ENCODE measurements around the gene KCNJ10. TPM values are rescaled to one million over a fixed set of nuclear protein-coding genes. Genes with fewer than 3 reads are reported as not detected.
"Not testable (repeated sequence)": the region's sequence is repeated elsewhere in the genome, so short reads cannot be mapped to it uniquely, and the experiment has no call there.

The KCNJ10 gene
- 0.15 TPM for polyA plus RNA-seq (2012; ENCODE audit: missing spikeins)

DNA sequence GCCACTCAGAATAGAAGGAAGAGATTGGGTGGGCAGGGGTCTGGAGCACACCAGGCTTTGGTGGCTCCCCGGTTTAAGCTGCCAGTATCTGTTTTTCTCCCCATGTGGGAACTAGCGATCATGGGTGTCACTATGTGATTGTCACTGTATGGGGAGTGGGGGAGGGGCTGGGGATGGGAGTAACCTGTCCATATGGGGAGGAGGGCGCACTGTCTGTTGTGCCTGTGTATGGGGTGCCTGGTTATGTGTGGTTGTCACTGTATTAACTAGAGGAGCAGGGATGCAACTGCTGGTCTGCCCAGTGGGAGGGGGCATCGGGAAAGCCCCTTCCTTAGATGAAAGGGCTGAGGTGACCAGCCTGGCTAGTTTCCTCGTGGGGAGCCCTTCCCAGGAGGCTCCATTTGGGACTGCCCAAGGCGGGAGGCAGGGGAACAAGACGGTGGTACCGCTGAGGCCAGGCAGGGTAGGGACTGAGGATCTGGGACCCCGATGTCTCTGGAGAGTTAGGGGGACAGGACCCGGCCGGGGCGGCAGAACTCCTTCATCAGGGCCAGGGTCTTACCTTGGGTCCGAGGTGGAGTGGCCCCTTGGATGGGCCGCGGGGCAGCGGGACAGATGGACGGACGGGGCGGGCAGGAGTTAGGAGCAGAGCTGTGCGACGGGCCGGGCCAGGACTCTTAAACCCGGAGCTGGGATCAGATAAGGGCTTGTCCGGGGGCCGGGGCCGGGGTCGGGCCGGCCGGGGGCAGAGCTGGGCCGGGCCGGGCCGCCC lies at the start of gene KCNJ10:
TSS of gene KCNJ10 (minus strand) at position 701 of the 772 bp plus-strand sequence. CDS start 27,628 bp downstream, outside the sequence.
- DNase-seq (ENCODE audit: insufficient read length) (no peak), FAIRE-seq (no peak)
- TF ChIP-seq POLR2A (IDR thresholded peaks at IDR 0.05; ENCODE audit: low read depth, low read length) (no peak), TAF1 (IDR thresholded peaks at IDR 0.05; ENCODE audit: borderline replicate concordance, low read depth, low read length) (no peak), POLR2AphosphoS5 (IDR thresholded peaks at IDR 0.05; ENCODE audit: low read depth, low read length) (no peak)

DNA sequence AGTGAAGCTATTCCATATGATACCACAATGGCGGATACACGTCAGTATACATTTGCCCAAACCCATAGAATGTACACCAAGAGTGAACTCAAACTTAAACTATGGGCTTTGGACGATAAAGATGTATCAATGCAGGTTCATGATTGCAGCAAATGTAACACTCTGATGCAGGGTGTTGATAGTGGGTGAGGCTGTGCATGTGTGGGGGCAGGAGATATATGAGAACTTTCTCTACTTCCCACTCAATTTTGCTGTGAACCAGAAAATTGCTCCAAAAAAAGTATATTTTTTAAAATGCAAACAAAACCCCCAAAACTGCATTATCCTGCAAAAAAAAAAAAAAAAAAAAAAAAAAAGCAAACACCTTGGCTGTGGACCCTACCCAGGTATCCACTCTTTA lies 49.0 kb upstream of the KCNJ10 start:
- no peak for DNase-seq (ENCODE audit: insufficient read length)
- no peak for FAIRE-seq
- no peak for TF ChIP-seq TAF1 (IDR thresholded peaks at IDR 0.05; ENCODE audit: borderline replicate concordance, low read depth, low read length)
- TF ChIP-seq POLR2A (IDR thresholded peaks at IDR 0.05; ENCODE audit: low read depth, low read length) = no peak

DNA sequence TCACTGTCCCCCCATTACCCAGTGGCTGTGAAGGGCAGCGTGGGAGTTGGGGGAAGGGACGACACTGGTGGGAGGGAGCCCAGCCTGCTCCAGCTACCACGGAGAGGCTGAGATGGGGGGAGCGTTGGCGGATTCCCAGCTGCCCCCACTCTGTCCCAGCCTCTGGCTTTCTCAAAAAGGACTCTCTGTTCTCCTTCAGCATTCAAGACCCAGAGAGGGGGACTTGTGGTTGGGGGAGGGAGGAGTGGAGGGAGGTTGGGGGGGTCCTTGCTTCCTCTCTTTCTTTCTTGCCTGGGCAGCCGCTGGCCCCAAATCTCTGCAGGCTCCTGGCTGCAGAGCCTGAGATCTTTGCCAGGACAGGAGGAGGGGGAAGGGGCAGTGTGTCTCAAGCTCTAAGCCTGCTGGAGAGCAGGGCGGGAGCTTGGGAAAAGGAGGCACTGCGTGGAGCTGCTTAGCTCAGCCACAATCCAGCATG lies 47.8 kb upstream of the KCNJ10 start:
- no peak for TF ChIP-seq TAF1 (IDR thresholded peaks at IDR 0.05; ENCODE audit: borderline replicate concordance, low read depth, low read length)
- TF ChIP-seq POLR2A (IDR thresholded peaks at IDR 0.05; ENCODE audit: low read depth, low read length) = no peak
- TF ChIP-seq POLR2AphosphoS5 (IDR thresholded peaks at IDR 0.05; ENCODE audit: low read depth, low read length) = no peak
- FAIRE-seq (no peak), DNase-seq (ENCODE audit: insufficient read length) (no peak)

DNA sequence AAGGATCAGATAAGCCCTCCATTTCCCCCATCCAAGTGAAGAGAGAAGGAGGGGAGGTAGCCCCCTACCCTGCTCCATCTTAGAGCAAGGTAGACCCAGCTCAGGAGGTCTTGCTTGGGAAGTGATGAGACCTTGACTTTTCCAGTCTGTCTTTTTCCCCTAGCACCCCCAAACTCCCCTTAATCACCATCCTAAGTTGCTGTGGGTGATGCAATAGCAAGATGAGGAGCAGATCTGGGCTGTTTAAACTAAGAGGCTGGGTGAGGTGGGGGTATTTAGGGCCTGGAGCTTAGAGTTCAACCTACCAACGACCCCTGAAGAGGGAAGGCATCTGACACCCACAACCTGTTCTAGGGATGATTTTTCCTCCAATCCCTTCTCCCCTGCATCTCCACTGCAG lies 47.3 kb upstream of the KCNJ10 start:
- DNase-seq (ENCODE audit: insufficient read length) (no peak), FAIRE-seq (no peak)
- TF ChIP-seq POLR2A (IDR thresholded peaks at IDR 0.05; ENCODE audit: low read depth, low read length) = no peak
- no peak for TF ChIP-seq TAF1 (IDR thresholded peaks at IDR 0.05; ENCODE audit: borderline replicate concordance, low read depth, low read length)
- TF ChIP-seq POLR2AphosphoS5 (IDR thresholded peaks at IDR 0.05; ENCODE audit: low read depth, low read length) = no peak

DNA sequence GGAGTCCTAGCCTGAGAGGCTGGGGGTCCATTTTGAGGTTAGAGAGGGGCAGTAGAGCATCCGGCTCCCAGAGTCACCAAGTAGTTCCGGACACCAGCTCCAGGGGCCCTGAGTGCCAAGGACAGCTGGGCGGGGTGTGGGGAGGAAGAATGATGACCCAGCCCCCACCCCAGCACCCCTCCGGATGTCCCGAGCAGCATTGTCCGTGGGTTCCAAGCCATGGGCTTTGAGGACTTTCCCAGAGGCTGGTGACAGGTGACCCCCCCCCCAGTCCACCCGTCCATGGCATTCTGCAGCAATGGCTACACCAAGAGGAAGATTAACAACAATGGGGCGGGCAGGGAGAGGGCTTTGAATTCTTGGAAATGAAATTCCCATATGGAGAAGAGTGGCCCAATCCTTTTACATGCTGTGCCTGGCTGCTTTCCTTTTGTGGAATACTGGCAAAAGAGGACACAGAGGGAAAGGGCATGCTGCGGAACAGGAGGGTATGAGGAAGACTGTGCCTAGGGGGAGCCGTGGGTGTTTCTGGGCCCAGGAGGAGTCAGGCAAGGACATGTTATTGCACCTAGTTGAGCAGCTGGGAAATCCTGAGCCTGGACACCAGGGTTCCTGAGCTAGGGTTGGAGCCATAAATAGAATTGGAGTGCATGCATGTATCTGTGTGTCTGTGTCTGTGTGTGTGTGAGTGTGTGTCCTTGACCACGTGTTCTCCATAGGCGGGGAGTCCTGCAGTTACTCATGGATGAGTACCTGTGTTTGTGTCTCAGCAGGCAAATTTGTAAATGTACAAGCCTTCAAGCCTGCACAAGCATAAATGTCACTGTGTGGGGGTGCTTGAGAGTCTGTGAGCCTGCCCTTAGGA lies 46.6 kb upstream of the KCNJ10 start:
- no peak for TF ChIP-seq POLR2AphosphoS5 (IDR thresholded peaks at IDR 0.05; ENCODE audit: low read depth, low read length)
- TF ChIP-seq POLR2A (IDR thresholded peaks at IDR 0.05; ENCODE audit: low read depth, low read length) = no peak
- no peak for TF ChIP-seq TAF1 (IDR thresholded peaks at IDR 0.05; ENCODE audit: borderline replicate concordance, low read depth, low read length)
- DNase-seq (ENCODE audit: insufficient read length) (no peak), FAIRE-seq (no peak)

DNA sequence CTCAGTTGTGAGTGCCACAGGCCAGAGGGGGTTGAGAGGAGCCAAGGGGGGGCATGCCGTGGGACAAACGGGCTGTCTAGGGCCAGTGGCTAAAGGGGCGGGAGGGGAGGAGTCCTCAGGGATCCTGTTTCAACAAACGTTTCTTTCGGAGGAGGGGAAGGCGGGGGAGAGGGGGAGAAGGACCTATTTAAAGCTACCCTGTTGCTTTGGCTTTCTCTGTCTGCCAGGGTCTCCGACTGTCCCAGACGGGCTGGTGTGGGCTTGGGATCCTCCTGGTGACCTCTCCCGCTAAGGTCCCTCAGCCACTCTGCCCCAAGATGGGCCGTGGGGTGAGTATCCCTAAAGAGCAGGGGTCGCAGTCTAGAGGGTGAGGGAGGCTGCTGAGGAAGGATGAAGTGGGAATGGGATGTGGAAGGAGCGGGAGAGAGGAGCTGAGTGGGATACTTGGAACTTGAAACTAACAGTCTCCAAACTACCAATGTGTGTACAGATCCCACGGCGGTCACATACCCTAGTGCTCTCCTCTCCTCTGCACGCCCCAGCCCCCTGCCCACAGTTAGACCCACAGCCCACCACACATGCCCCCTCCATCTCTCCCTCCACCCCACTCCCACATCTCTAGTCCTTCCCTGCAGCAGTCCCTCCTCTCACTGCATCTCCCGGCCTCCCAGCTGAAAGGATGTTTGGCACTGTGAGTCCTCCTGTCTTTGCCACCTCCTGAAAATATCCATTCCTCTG lies 45.8 kb upstream of the KCNJ10 start, which contains the start of gene ATP1A2:
TSS of gene ATP1A2 (plus strand) at position 215 of the 738 bp plus-strand sequence. CDS start at position 318, 103 bp downstream.
- no peak for DNase-seq (ENCODE audit: insufficient read length)
- no peak for FAIRE-seq
- no peak for TF ChIP-seq POLR2AphosphoS5 (IDR thresholded peaks at IDR 0.05; ENCODE audit: low read depth, low read length)
- TF ChIP-seq TAF1 (IDR thresholded peaks at IDR 0.05; ENCODE audit: borderline replicate concordance, low read depth, low read length) = no peak
- no peak for TF ChIP-seq POLR2A (IDR thresholded peaks at IDR 0.05; ENCODE audit: low read depth, low read length)

DNA sequence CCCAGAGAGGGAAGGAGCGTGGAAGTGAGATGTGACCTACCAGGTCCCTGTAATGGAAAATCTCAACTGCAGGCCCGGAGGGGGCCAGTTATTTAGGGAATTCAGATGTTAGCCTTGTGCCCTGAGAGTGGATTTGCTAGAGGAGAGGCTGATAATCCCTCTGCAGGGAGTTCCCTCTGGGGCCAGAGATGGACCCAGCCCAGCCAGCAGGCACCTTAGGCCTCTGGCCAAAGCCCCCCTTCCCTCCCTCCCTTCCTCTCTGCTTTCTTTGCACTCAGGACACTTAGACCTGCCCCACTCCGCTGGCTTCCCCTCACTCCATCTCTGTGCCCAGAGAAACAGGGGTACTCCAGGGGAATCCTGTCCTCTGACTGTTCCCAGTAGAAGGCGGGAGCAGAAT lies 44.1 kb upstream of the KCNJ10 start:
- TF ChIP-seq POLR2AphosphoS5 (IDR thresholded peaks at IDR 0.05; ENCODE audit: low read depth, low read length) = no peak
- no peak for TF ChIP-seq POLR2A (IDR thresholded peaks at IDR 0.05; ENCODE audit: low read depth, low read length)
- TF ChIP-seq TAF1 (IDR thresholded peaks at IDR 0.05; ENCODE audit: borderline replicate concordance, low read depth, low read length) = no peak
- FAIRE-seq (no peak), DNase-seq (ENCODE audit: insufficient read length) (no peak)

DNA sequence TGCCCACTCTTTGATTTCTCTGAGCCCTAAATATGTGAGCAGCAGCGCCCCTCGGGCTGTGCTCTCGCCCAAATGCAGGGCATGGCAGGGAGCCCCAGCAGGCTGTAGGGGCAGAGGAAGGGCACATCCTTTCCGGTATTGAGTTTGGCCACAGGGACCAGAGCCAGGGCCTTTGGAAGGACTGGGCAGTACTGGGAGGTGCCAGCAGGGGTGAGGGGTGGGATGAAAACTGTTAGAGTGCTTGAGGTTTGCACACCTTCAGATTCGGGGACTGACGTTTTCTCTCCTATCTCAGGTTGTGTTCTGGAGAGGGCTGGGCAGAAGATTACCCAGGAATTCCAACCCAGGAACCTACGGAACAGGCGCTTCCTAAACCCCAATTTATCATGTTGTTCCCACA lies 43.4 kb upstream of the KCNJ10 start:
- no peak for DNase-seq (ENCODE audit: insufficient read length)
- TF ChIP-seq TAF1 (IDR thresholded peaks at IDR 0.05; ENCODE audit: borderline replicate concordance, low read depth, low read length) (no peak), POLR2A (IDR thresholded peaks at IDR 0.05; ENCODE audit: low read depth, low read length) (no peak), POLR2AphosphoS5 (IDR thresholded peaks at IDR 0.05; ENCODE audit: low read depth, low read length) (no peak)
- no peak for FAIRE-seq

DNA sequence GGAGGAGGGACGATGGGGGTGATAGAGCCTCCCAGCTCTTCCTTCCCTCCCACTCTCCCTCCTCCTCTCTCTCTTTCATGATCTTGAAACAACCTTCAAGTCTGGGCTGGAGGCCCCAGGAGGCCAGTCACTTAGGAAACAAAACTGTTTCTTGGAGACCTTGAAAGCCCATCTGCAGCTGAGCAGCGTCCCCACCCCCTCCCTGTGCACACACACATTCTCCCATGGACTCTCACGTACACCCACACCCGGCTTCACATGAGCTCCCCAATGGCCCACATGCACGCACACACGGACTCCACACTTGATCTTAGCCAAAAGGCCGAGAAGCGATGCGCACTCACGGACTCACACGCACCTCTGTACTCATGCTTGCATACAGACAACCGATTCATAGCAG lies 42.4 kb upstream of the KCNJ10 start:
- TF ChIP-seq TAF1 (IDR thresholded peaks at IDR 0.05; ENCODE audit: borderline replicate concordance, low read depth, low read length) (no peak), POLR2A (IDR thresholded peaks at IDR 0.05; ENCODE audit: low read depth, low read length) (no peak), POLR2AphosphoS5 (IDR thresholded peaks at IDR 0.05; ENCODE audit: low read depth, low read length) (no peak)
- DNase-seq (ENCODE audit: insufficient read length) (no peak), FAIRE-seq (no peak)

DNA sequence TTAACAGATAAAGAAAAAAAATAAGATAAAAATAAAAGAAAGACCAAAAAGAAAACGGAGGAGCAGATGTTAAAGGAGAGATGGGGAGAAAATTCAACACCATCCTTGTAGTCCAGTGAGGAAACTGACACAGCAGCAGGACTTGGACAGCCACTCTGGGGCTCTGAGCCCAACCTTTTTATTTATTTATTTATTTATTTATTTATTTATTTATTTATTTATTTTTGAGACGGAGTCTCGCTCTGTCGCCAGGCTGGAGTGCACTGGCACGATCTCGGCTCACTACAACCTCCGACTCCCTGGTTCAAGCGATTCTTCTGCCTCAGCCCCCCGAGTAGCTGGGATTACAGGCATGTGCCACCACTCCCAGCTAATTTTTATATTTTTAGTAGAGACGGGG lies 41.5 kb upstream of the KCNJ10 start:
- FAIRE-seq; DNase-seq (ENCODE audit: insufficient read length): not testable (repeated sequence)

DNA sequence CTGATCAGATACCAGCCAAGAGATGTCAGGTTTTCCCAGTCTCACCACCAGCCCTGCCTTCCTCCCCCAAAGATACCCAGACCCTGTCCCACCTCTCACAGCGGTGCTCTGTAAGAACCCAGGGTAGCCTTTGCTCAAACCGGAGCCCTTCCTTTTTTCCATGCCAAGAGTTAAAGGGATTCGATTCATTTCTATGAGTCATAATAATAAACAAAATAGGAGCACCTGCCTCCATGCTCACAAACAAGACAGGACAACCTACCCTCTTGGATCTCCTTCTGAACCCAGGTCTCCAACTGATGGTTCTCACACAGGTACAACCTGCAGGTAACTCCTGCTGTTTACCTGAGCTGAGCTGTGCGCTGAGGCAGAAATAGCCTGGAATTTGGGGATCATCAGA lies 39.7 kb upstream of the KCNJ10 start:
- DNase-seq (ENCODE audit: insufficient read length) (no peak), FAIRE-seq (no peak)
- TF ChIP-seq TAF1 (IDR thresholded peaks at IDR 0.05; ENCODE audit: borderline replicate concordance, low read depth, low read length) (no peak), POLR2AphosphoS5 (IDR thresholded peaks at IDR 0.05; ENCODE audit: low read depth, low read length) (no peak), POLR2A (IDR thresholded peaks at IDR 0.05; ENCODE audit: low read depth, low read length) (no peak)
